ENCODE data around the gene CDAN1.

CDAN1 gene

DNA sequence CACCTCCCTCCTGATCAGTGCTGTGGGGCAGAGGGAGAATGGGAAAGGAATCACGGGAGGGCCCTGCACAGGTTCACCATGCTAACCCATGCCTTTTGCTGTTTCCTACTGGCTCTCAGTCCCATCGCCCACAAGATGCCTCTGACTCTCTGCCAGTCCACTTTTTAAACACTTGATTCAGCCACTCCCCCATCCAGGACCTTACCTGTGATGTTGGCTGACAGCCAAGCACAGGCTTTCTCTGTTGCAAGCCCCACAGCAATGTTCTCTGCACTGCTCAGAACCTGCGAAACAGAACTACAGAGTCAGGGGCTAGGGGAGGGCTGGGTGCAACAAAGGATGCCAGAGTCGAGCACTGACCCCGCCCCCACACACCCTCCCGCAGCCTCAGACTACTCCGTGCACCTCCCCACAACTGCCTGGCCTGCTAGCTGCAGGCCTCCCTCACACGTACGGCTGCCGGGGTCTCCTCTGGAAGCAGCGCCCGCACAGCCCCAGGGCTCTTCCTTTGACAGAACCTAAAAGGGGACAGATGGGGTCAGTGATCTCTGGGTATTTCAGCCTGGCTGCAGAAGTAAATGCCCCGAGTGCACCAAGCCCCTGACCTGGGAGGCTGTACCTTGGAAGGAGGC, 9.1 kb downstream of the CDAN1 start:
- no peak overlapping the region for H3K27ac ChIP-seq
- TF ChIP-seq CTCF (IDR thresholded peaks at IDR 0.05; ENCODE audit: low read depth, low read length, missing control alignments) = no peak
- H3K27me3 ChIP-seq (replicated peaks) = no peaks in the 10 kb centered on the region
- no peak overlapping the region for H3K4me3 ChIP-seq (ENCODE audit: low read depth, low read length)
- no peak for DNase-seq
- in situ Hi-C loops (cut with HindIII; ENCODE audit: low pct_ligation_motif_present, low sequenced_read_pairs) = no loop called here
- peaks cover 65% of the 10 kb centered on the region for H3K36me3 ChIP-seq (replicated peaks)

- no peaks in the 10 kb centered on the region for H3K27me3 ChIP-seq (replicated peaks)
- H3K36me3 ChIP-seq (replicated peaks) = peaks cover 57% of the 10 kb centered on the region
- in situ Hi-C loops (cut with HindIII; ENCODE audit: low pct_ligation_motif_present, low sequenced_read_pairs) = no loop called here
- no peak for DNase-seq
- H3K4me3 ChIP-seq (ENCODE audit: low read depth, low read length) = no peak overlapping the region
- TF ChIP-seq CTCF (IDR thresholded peaks at IDR 0.05; ENCODE audit: low read depth, low read length, missing control alignments) = no peak
- H3K27ac ChIP-seq = no peak overlapping the region
Measured at GRCh38 chr15:42726114-42726513, 10.8 kb downstream of the CDAN1 start.

GRCh38 chr15:42725331-42725903, 11.5 kb downstream of the CDAN1 start:
- no peak for DNase-seq
- TF ChIP-seq CTCF (IDR thresholded peaks at IDR 0.05; ENCODE audit: low read depth, low read length, missing control alignments) = no peak
- no peak overlapping the region for H3K4me3 ChIP-seq (ENCODE audit: low read depth, low read length)
- H3K36me3 ChIP-seq (replicated peaks) = peaks cover 56% of the 10 kb centered on the region
- in situ Hi-C loops (cut with HindIII; ENCODE audit: low pct_ligation_motif_present, low sequenced_read_pairs) = no loop called here
- no peaks in the 10 kb centered on the region for H3K27me3 ChIP-seq (replicated peaks)
- no peak overlapping the region for H3K27ac ChIP-seq

DNA sequence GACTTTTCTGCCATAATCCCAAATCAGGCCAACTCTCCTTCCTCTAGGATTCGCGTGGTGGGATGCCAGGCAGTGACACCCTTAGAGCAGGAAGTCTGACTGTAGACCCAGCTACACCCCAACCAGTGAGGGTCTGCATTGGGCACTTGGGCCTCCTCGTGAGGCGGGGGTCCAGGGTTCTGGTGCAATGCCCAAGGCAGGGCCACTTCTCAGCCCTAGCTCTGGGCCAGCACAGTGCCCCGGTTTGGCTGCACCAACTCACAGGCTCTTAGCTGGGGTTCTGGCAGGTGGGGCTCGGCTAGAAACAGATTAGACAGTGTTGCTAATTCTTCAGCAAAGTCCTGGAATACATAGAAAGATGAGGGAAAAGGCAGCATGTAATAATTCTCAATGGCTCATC, 12.7 kb downstream of the CDAN1 start:
- H3K27ac ChIP-seq = no peak overlapping the region
- H3K4me3 ChIP-seq (ENCODE audit: low read depth, low read length) = no peak overlapping the region
- DNase-seq = no peak
- no peak for TF ChIP-seq CTCF (IDR thresholded peaks at IDR 0.05; ENCODE audit: low read depth, low read length, missing control alignments)
- in situ Hi-C loops (cut with HindIII; ENCODE audit: low pct_ligation_motif_present, low sequenced_read_pairs) = no loop called here
- H3K36me3 ChIP-seq (replicated peaks) = peaks cover 55% of the 10 kb centered on the region
- no peaks in the 10 kb centered on the region for H3K27me3 ChIP-seq (replicated peaks)

DNA sequence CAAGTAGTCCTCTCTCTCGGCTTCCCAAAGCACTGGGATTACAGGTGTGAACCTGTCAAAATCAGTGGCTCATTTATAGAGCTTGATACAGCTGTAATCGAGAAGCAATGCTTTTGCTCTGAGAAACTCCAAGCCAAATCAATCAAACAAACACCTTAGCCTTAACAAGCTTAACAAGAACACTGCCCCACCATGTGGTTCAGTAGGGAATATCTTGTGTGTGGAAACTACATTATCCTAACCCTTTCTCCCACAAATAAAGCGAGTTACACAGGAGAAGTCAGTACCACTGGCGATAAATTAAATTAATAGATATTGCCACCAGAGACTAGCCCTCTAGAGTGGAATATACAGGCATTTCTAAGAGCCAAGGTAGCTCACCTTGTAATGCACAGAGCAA, 13.9 kb downstream of the CDAN1 start:
- in situ Hi-C loops (cut with HindIII; ENCODE audit: low pct_ligation_motif_present, low sequenced_read_pairs) = no loop called here

More for the DNA sequence above, 13.9 kb downstream of the CDAN1 start:
- Histone ChIP-seq H3K27me3 (replicated peaks) (no peaks in the 10 kb centered on the region), H3K27ac (no peak overlapping the region), H3K4me3 (ENCODE audit: low read depth, low read length) (no peak overlapping the region), H3K36me3 (replicated peaks) (peaks cover 52% of the 10 kb centered on the region)
- no peak for TF ChIP-seq CTCF (IDR thresholded peaks at IDR 0.05; ENCODE audit: low read depth, low read length, missing control alignments)
- no peak for DNase-seq

Measured in brain microvascular endothelial cell (primary cell).